GM19099 (cell line): ENCODE measurements around the gene PRKD3.

Experiments used
- POLR2A ChIP-seq: IDR thresholded peaks from 3 replicates; pipeline ENCODE4 v1.6.1; 2011; ENCODE audit warnings: low read depth; ENCODE audit not compliant: insufficient read length; ENCODE audit errors: extremely low read depth

Gene PRKD3

DNA sequence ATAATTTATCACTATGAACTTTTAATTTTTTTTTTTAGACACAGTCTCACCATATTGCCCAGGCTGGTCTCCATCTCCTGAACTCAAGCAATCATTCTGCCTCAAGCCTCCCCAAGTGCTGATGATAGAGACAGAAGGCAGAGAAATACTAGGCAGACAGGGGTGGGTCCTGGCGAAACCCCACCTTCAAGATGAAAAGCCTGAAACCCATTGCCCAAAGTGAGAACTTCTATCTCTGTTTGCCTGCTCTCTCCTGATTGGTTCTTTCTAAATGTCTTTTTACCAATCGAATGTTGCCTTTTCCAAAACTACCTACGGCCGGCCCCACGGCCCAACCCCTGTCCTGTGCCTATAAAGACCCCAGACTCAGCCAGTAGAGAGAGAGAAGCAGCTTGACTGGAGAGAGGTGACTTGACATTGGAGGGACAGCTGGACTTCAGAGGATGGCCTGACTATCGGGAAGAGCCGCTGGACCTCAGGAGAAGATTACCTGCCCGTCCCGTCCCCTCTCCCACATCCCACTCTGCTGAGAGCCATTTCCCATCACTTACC, 21.9 kb downstream of the PRKD3 start:
- no peak for TF ChIP-seq POLR2A

DNA sequence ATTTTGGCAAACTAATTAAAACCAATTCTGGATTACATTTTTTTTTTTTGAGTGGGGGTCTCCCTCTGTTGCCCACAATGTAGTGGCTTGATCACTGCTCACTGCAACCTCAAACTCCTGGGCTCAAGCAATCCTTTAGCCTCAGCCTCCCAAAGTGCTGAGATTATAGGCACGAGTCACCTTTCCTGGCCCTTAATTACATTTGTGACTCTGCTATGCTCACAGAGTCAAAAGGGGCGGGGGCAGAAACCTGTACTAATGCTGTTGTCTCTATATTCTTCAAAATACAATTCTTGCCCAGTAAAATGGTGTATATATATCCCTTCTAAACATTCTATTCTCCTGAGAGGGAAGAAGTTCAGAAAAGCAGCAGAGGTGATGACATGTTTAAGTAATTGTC, 23.2 kb downstream of the PRKD3 start:
- no peak for TF ChIP-seq POLR2A

DNA sequence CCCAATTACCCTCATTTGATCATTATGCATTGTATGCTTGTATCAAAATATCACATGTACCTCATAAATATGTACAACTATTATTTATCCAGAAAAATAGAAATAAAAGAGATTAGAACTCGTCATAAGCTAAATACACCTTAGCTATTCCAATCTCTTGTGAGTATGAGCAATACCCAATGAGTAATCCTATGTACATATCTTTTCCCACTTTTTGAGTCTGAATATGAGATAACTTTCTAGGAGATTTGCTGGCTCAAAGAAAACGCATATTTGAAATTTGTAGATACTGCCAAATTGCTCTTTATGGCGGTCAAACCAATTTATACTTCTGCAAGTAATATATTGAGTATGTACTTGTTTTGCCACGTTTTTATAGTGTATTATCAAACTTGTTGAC, 24.1 kb downstream of the PRKD3 start:
- no peak for TF ChIP-seq POLR2A

DNA sequence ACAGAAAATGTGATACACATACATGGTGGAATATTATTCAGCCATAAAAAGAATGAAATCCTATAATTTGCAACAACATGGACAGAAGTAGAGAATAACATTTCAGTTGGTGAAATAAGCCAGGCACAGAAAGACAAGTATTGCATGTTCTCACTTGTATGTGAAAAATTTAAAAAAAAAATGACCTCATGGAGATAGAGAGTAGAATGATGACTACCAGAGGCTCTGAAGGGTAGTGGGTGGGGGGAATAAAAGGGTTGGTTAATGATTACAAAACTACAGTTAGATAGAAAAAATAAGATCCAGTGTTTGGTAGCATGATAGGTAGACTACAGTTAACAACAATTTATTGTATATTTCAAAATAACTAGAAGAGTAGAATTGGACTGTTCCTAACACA, 24.5 kb downstream of the PRKD3 start:
- TF ChIP-seq POLR2A = no peak

DNA sequence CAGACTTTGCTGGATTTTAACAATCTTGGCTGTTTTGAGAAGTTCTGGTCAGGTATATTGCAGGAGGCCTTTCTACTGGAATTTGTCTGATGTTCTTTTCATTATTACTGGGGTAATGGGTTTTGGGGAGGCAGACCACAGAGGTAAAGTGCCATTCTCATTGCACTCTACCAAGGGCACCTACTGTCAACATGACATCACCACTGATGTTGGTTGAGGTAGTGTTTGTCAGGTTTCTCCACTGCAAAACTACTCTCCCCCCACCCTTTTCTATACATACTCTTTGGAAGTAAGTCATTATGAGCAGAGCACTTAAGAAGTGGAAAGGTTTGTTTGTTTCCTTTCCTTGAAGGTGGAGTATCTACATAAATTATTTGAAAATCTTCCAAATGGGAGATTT, 27.0 kb downstream of the PRKD3 start:
- TF ChIP-seq POLR2A = no peak

DNA sequence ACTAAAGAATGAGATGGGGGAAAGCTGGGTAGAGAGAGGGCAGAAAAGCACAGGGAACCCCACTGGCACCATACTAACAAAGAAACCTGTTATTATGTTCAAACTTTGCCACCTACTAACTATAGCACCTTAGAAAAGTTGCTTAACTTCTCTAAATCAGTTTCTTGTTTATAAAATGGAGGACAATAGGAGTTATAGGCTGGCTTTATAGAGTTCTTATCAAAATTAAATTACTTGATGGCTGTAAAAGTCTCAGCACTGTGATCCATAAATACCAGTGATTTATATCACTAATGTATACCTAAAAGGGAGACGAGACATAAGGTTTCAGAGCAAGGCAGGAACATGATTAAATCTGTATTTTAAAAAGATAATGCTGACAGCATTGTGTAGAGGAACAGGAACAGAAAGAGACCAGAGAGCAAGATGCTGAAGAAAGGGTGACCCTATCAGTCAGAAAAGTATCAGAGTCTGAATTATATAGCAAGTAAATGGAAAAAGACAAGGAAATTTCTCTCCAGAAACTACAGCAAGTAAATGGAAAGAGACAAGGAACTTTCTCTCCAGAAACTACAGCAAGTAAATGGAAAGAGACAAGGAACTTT, 29.1 kb downstream of the PRKD3 start:
- TF ChIP-seq POLR2A = no peak

DNA sequence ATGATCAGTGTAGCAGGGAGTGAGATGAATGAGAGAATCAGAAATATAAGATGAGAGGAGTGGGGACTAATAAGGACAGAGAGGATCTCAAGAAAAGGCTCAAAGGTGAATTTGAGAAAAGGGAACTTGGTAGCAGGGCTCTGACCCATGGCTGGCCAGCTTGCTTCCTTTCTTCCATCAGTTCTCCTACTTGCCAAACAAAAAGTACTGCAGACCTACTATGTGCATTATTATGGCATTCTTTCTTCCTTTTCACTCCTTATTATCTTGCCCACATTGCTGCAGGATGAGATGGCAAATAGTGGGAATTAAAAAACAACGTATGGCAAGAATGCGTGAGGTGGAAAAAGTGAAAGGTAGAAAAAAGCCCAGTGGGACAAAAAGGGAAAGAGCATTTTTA, 33.0 kb downstream of the PRKD3 start:
- TF ChIP-seq POLR2A = no peak

DNA sequence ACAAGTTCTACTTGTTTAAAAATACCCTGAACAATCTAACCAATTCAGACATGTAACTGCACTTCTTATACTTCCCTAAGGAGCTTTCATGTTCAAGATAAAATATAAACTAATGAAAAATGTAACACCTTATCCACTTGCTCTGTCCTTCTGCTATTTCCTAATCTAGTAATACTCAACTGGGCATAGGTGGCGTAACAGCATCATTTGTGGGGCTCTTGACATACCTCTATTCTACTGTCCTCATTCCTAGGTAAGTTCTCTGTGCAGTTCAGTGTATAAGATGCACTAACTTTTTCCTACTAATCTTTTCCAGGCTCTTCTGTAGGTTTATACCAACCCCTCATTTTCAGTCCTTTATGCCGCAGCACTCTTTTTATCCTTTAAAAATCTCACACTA, 36.7 kb downstream of the PRKD3 start:
- TF ChIP-seq POLR2A = no peak

DNA sequence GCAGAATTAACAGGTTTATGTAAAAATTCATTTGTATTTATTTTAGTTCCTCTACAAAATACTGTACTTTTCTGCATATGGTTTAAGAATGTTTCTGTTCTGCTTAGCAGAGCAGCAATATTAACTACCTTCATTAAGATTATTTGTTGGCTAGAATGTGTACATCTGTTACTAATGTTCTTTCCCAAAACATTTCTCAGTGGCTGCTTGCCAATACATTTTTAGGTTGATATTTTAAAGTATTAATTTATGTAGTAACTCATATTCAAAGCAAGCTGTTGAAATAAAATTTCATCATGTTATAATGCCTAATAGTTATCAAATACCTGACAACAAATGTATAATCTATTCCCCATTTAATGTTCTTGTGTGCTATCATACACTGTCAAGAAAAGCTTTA, 40.3 kb downstream of the PRKD3 start:
- no peak for TF ChIP-seq POLR2A

DNA sequence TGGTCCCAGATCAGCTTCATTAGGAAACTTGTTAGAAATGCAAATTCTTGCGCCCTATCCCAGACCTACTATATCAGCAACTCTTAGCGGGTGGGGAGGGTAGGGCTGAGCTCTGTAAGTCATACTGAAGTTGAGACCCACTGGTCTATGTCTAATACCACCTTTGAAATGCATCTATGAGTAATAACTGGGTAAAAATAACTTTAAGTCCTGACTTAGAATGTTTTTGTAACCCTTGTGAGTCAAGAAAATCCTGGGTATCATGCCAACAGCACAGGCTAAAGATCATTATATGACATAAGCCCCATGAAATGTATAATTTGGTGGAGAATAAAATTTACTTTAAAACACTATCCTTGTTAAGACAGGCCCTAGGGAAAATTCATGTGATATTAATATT, 41.4 kb downstream of the PRKD3 start:
- no peak for TF ChIP-seq POLR2A

DNA sequence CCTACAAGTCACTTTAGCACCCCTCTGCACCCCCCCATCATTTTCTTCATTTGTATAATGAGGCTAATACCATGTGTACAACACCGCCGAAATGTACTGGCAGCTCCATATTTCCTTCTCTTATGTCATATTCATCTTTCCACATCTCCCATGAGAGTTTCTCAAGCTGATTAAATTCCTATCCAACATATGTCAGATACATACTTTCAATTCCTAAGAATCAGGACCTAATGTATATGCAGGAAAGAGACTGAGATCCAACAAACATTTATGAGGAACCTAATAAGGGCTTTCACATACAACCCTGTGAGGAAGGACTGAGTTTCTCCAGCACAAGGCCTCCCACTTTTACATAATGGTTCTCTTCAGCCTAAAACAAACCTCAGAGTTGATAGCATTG, 41.9 kb downstream of the PRKD3 start:
- no peak for TF ChIP-seq POLR2A

DNA sequence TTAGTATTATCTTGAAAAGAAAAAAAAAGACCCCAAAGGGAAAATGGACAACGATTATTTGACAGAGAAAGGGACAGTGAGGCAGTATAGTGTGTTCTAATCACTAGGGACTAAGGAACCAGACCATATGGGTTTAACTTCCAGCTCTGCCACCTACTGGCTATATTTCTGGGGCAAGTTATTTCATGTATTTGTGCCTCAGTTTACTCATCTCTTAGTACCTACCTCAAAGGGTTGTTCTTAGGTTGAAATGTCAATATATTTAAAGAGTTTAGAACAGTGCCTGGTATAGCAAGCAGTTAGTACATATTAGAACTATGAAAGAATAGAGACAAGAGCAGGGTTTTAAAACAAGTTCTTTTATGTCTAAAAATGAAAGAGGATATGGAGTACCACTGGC, 42.7 kb downstream of the PRKD3 start:
- TF ChIP-seq POLR2A = no peak

DNA sequence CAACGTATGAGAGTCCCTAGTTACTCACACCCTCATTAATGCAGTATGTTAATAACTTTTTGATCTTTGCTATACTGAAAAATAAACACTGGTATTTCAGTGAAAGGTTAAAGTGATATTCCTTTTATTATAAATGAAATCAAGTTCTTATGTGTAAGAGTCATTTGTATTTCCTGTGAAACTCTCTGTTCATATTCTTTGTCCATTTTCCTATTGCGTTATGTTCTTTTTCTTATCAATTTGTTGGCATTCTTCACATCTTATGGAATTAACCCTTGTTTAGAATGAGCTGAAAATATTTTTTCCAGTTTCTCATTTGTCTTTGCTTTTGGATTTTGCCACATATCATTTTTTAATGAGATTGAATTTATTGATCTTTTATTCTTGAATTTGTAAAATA, 48.3 kb downstream of the PRKD3 start:
- no peak for TF ChIP-seq POLR2A
